GM23338 (cell line): ENCODE results near the gene NTM. TPM values are rescaled to one million over a fixed set of nuclear protein-coding genes. Genes with fewer than 3 reads are reported as not detected.

Experiments used
- ATAC-seq: fragments of 200-7000 bp; cut with Tn5 transposase; 3 replicates; pipeline ENCODE4 v1.9.1; 2020
- DNase-seq: peaks from one replicate; pipeline ENCODE4 v3.0.0-alpha.2; 2015; ENCODE audit warnings: low spot score
- H2AFZ ChIP-seq: fragments of 200-600 bp; sonication (generic); 2 replicates; pipeline ENCODE4 v1.8.0; 2016; ENCODE audit warnings: antibody characterized with exemption, mild to moderate bottlenecking, moderate library complexity
- H3F3A ChIP-seq: fragments of 200-600 bp; sonication (generic); replicated peaks from 2 replicates; pipeline ENCODE4 v1.8.0; 2017; ENCODE audit warnings: antibody characterized with exemption, mixed run types, low read depth
- H3K27ac ChIP-seq: fragments of 200-600 bp; sonication (generic); 2 replicates; pipeline ENCODE4 v1.6.1; 2016; ENCODE audit warnings: low read depth
- H3K27me3 ChIP-seq: fragments of 200-600 bp; sonication (generic); 2 replicates; pipeline ENCODE4 v1.8.0; 2016; ENCODE audit warnings: mild to moderate bottlenecking, mixed run types, moderate library complexity; ENCODE audit not compliant: insufficient read depth
- H3K36me3 ChIP-seq: fragments of 200-600 bp; sonication (generic); 2 replicates; pipeline ENCODE4 v1.8.0; 2016; ENCODE audit warnings: mild to moderate bottlenecking; ENCODE audit not compliant: insufficient read depth
- H3K4me1 ChIP-seq: fragments of 200-600 bp; sonication (generic); 2 replicates; pipeline ENCODE4 v1.8.0; 2016; ENCODE audit warnings: mild to moderate bottlenecking, moderate library complexity; ENCODE audit not compliant: insufficient read depth
- H3K4me2 ChIP-seq: fragments of 200-600 bp; sonication (generic); 2 replicates; pipeline ENCODE4 v1.7.1; 2017; ENCODE audit warnings: mixed run types
- H3K4me3 ChIP-seq: fragments of 200-600 bp; sonication (generic); 2 replicates; pipeline ENCODE4 v1.6.1; 2016; ENCODE audit warnings: mixed run types
- H3K79me2 ChIP-seq: fragments of 200-600 bp; sonication (generic); replicated peaks from 2 replicates; pipeline ENCODE4 v1.8.0; 2017; ENCODE audit warnings: mild to moderate bottlenecking; ENCODE audit not compliant: insufficient read depth
- H3K9me2 ChIP-seq: fragments of 200-600 bp; sonication (generic); 2 replicates; pipeline ENCODE4 v1.8.0; 2017; ENCODE audit not compliant: insufficient read depth
- H4K20me1 ChIP-seq: fragments of 200-600 bp; sonication (generic); replicated peaks from 2 replicates; pipeline ENCODE4 v1.8.0; 2017; ENCODE audit warnings: mild to moderate bottlenecking; ENCODE audit not compliant: insufficient read depth
- H3K27ac Mint-ChIP-seq: 2 replicates; pipeline ENCODE4 v1.8.0; 2020; ENCODE audit warnings: inconsistent platforms, mild to moderate bottlenecking, moderate library complexity, mixed read lengths
- H3K27me3 Mint-ChIP-seq: 3 replicates; pipeline ENCODE4 v1.8.0; 2022; ENCODE audit warnings: low read depth, mild to moderate bottlenecking, moderate library complexity, mixed read lengths, inconsistent platforms; ENCODE audit not compliant: insufficient read depth, poor library complexity
- H3K36me3 Mint-ChIP-seq: 3 replicates; pipeline ENCODE4 v1.8.0; 2021; ENCODE audit warnings: low read depth, mild to moderate bottlenecking, inconsistent platforms, moderate library complexity, mixed read lengths
- H3K4me1 Mint-ChIP-seq: 3 replicates; pipeline ENCODE4 v1.8.0; 2020; ENCODE audit warnings: mild to moderate bottlenecking, inconsistent platforms, mixed read lengths
- H3K4me3 Mint-ChIP-seq: 3 replicates; pipeline ENCODE4 v1.8.0; 2021; ENCODE audit warnings: moderate library complexity, mild to moderate bottlenecking, inconsistent platforms, mixed read lengths
- H3K9me3 Mint-ChIP-seq: 3 replicates; pipeline ENCODE4 v1.8.0; 2020; ENCODE audit warnings: moderate library complexity, mild to moderate bottlenecking, inconsistent platforms, mixed read lengths
- CREB1 ChIP-seq: fragments of 250-450 bp; sonication (Bioruptor Pico); IDR thresholded peaks from 2 replicates; pipeline ENCODE4 v1.5.0; 2020; ENCODE audit warnings: low read depth, mild to moderate bottlenecking, moderate library complexity
- CTCF ChIP-seq, 2 experiments: fragments of 200-600 bp in 1 of 2; sonication (generic) in 1 of 2; conservative IDR thresholded peaks; 2 replicates each; pipeline versions ENCODE4 v1.5.1 to v1.6.1; 2016 to 2017; ENCODE audit warnings: antibody characterized with exemption in 2 of 2, low read depth in 2 of 2, mild to moderate bottlenecking in 2 of 2, moderate library complexity in 1 of 2
- EZH2 ChIP-seq: fragments of 200-600 bp; sonication (generic); IDR thresholded peaks from one replicate; pipeline ENCODE4 v1.8.0; 2017; ENCODE audit warnings: antibody characterized with exemption, mild to moderate bottlenecking, low read depth; ENCODE audit not compliant: unreplicated experiment
- EZH2phosphoT487 ChIP-seq: fragments of 200-600 bp; sonication (generic); IDR thresholded peaks from one replicate; pipeline ENCODE4 v1.8.1; 2018; ENCODE audit warnings: antibody characterized with exemption; ENCODE audit not compliant: unreplicated experiment
- JUNB ChIP-seq: IDR thresholded peaks from one replicate; pipeline ENCODE4 v1.6.1; 2016; ENCODE audit warnings: antibody characterized with exemption; ENCODE audit not compliant: unreplicated experiment
- NANOG ChIP-seq: IDR thresholded peaks from 2 replicates; pipeline ENCODE4 v1.6.1; 2016; ENCODE audit warnings: antibody characterized with exemption, borderline replicate concordance
- REST ChIP-seq: IDR thresholded peaks from one replicate; pipeline ENCODE4 v1.6.1; 2018; ENCODE audit warnings: antibody characterized with exemption; ENCODE audit not compliant: unreplicated experiment
- STAT1 ChIP-seq: IDR thresholded peaks from one replicate; pipeline ENCODE4 v1.6.1; 2016; ENCODE audit warnings: antibody characterized with exemption; ENCODE audit not compliant: unreplicated experiment
- ZNF114 ChIP-seq: fragments of 250-450 bp; sonication (Bioruptor Pico); IDR thresholded peaks from 2 replicates; pipeline ENCODE4 v1.5.0; 2020; ENCODE audit warnings: mild to moderate bottlenecking, moderate library complexity
- ZNF331 ChIP-seq: fragments of 250-450 bp; sonication (Bioruptor Pico); IDR thresholded peaks from 2 replicates; pipeline ENCODE4 v1.5.0; 2020; ENCODE audit warnings: low read depth, mild to moderate bottlenecking, moderate library complexity
- ZNF462 ChIP-seq: fragments of 250-450 bp; sonication (Bioruptor Pico); IDR thresholded peaks from 2 replicates; pipeline ENCODE4 v1.5.0; 2020; ENCODE audit warnings: mild to moderate bottlenecking, moderate library complexity
- polyA plus RNA-seq: library from polyadenylated mRNA; unstranded; fragments of >200 nt; fragmentation: Nextera tagmentation; extraction: Ambion mirVana; gene quantifications from 2 replicates; pipeline ENCODE4 v1.2.1, GENCODE V29; 2016
- total RNA-seq: library from RNA; depleted of rRNA; stranded (reverse); fragments of >200 nt; shearing (Covaris generic); gene quantifications from 2 replicates; pipeline ENCODE4 v1.2.3, GENCODE V29; 2014

NTM gene
- total and polyA plus RNA-seq, 2 experiments from 2014 or later: 10.6 to 14.6 TPM

GRCh38 chr11:131934006-131934405 is 563.6 kb downstream of the NTM start:
- ATAC-seq (no peak), DNase-seq (no peak)
- no peaks in the 10 kb centered on the region for H3K9me3 Mint-ChIP-seq
- TF ChIP-seq ZNF462 (CRISPR knock-in tag) (no peak), JUNB (no peak), STAT1 (no peak), CREB1 (CRISPR knock-in tag) (no peak), NANOG (no peak), ZNF114 (no peak), EZH2phosphoT487 (no peak), EZH2 (no peak), REST (no peak), CTCF (conservative IDR thresholded peaks at IDR 0.05; ENCODE audit: low read depth in 2 of 2) (no peak), ZNF331 (CRISPR knock-in tag) (no peak)
- H3K27me3 ChIP-seq: no peaks in the 10 kb centered on the region
- H3K4me2 ChIP-seq: no peak overlapping the region
- no peak overlapping the region for H3K4me3 ChIP-seq
- no peak overlapping the region for H3K27ac Mint-ChIP-seq
- no peaks in the 10 kb centered on the region; the same call in 1 of the 2 replicates for H3K79me2 ChIP-seq
- H3K36me3 ChIP-seq: no peaks in the 10 kb centered on the region
- H2AFZ ChIP-seq: no peak overlapping the region
- H3K9me2 ChIP-seq: no peaks in the 10 kb centered on the region
- H3F3A ChIP-seq: no peaks in the 10 kb centered on the region
- H3K27ac ChIP-seq: no peak overlapping the region
- no peaks in the 10 kb centered on the region for H3K36me3 Mint-ChIP-seq
- H4K20me1 ChIP-seq: no peaks in the 10 kb centered on the region; the same call in none of the 2 replicates
- no peak overlapping the region for H3K4me3 Mint-ChIP-seq
- H3K27me3 Mint-ChIP-seq: peaks cover 4% of the 10 kb centered on the region
- H3K4me1 ChIP-seq: 0 out of 2 replicates have a peak, but pooled peaks cover under 1% of the 10 kb centered on the region
- H3K4me1 Mint-ChIP-seq: peaks cover 12% of the 10 kb centered on the region
